K562 (cell line): Measurements from ENCODE around the gene PUM1. TPM values are rescaled to one million over a fixed set of nuclear protein-coding genes. Genes with fewer than 3 reads are reported as not detected.
A peak's percentile ranks its signal among the peaks of the same experiment; 100 is the strongest.

Source experiments
- CHD2 ChIP-seq: IDR thresholded peaks from 2 replicates; pipeline ENCODE4 v1.6.1; 2011; ENCODE audit warnings: low read depth, low read length
- CTBP1 ChIP-seq: fragments of 450-650 bp; IDR thresholded peaks from 2 replicates; pipeline ENCODE4 v1.6.1; 2016; ENCODE audit warnings: borderline replicate concordance
- ERF ChIP-seq: fragments of 450-650 bp; formaldehyde crosslinking; IDR thresholded peaks from 2 replicates; pipeline ENCODE4 v1.4.0; 2020; ENCODE audit warnings: mild to moderate bottlenecking, mixed read lengths
- FOXM1 ChIP-seq, 2 experiments: fragments of 450-650 bp in 1 of 2; sonication (generic) in 1 of 2; formaldehyde crosslinking in 1 of 2; IDR thresholded peaks; 2 replicates each; pipeline versions ENCODE4 v1.6.1 to v1.9.0; 2017 to 2022; ENCODE audit warnings: low read depth in 2 of 2, mild to moderate bottlenecking in 2 of 2, missing genetic modification reagents in 1 of 2, moderate library complexity in 1 of 2
- GABPB2 ChIP-seq: fragments of 250-450 bp; sonication (Bioruptor Pico); conservative IDR thresholded peaks from 2 replicates; pipeline ENCODE4 v1.5.1; 2021; ENCODE audit warnings: mild to moderate bottlenecking
- HIVEP1 ChIP-seq: fragments of 250-450 bp; sonication (Bioruptor Pico); IDR thresholded peaks from 2 replicates; pipeline ENCODE4 v1.4.0; 2020; ENCODE audit warnings: mild to moderate bottlenecking
- IFI16 ChIP-seq: fragments of 250-450 bp; sonication (Bioruptor Pico); IDR thresholded peaks from 2 replicates; pipeline ENCODE4 v2.1.2; 2022; ENCODE audit warnings: mild to moderate bottlenecking, inconsistent platforms
- KHSRP ChIP-seq: fragments of 450-650 bp; IDR thresholded peaks from 2 replicates; pipeline ENCODE4 v1.6.1; 2017
- NFIC ChIP-seq: fragments of 450-650 bp; IDR thresholded peaks from 2 replicates; pipeline ENCODE4 v1.6.1; 2017; ENCODE audit warnings: mild to moderate bottlenecking, inconsistent platforms
- NFRKB ChIP-seq: fragments of 450-650 bp; IDR thresholded peaks from 2 replicates; pipeline ENCODE4 v1.6.1; 2016; ENCODE audit warnings: low read depth
- PHF20 ChIP-seq: fragments of 450-650 bp; IDR thresholded peaks from 2 replicates; pipeline ENCODE4 v1.6.1; 2018; ENCODE audit not compliant: partially characterized antibody
- RAD51 ChIP-seq: fragments of 450-650 bp; IDR thresholded peaks from 2 replicates; pipeline ENCODE4 v1.7.1; 2016; ENCODE audit warnings: low read depth, mild to moderate bottlenecking, borderline replicate concordance
- RBM15 ChIP-seq: fragments of 200-400 bp; formaldehyde crosslinking; IDR thresholded peaks from 2 replicates; pipeline ENCODE4 v1.6.1; 2018; ENCODE audit warnings: mild to moderate bottlenecking, low read length, moderate library complexity; ENCODE audit not compliant: insufficient read depth
- RHOXF2B ChIP-seq: fragments of 250-450 bp; sonication (Bioruptor Pico); conservative IDR thresholded peaks from 2 replicates; pipeline ENCODE4 v1.5.1; 2021
- SMAD3 ChIP-seq: fragments of 450-650 bp; formaldehyde crosslinking; conservative IDR thresholded peaks from 2 replicates; pipeline ENCODE4 v1.4.0; 2020; ENCODE audit warnings: mild to moderate bottlenecking
- SOX6 ChIP-seq: fragments of 450-650 bp; IDR thresholded peaks from 2 replicates; pipeline ENCODE4 v1.6.1; 2014; ENCODE audit warnings: mild to moderate bottlenecking
- TEAD2 ChIP-seq: fragments of 450-650 bp; IDR thresholded peaks from 2 replicates; pipeline ENCODE4 v1.6.1; 2016; ENCODE audit warnings: missing genetic modification characterization, control low read depth, missing compliant biosample characterization
- XRCC3 ChIP-seq: fragments of 450-650 bp; IDR thresholded peaks from 2 replicates; pipeline ENCODE4 v1.6.1; 2017; ENCODE audit warnings: mild to moderate bottlenecking, moderate library complexity
- ZBTB17 ChIP-seq: fragments of 450-650 bp; formaldehyde crosslinking; IDR thresholded peaks from 2 replicates; pipeline ENCODE4 v1.4.0; 2020; ENCODE audit warnings: mild to moderate bottlenecking
- ZFP1 ChIP-seq: fragments of 450-650 bp; formaldehyde crosslinking; IDR thresholded peaks from 2 replicates; pipeline ENCODE4 v1.4.0; 2020; ENCODE audit warnings: mild to moderate bottlenecking, mixed read lengths
- ZKSCAN8 ChIP-seq: fragments of 200-800 bp; sonication (Bioruptor generic); IDR thresholded peaks from 2 replicates; pipeline ENCODE4 v1.6.1; 2016; ENCODE audit warnings: missing genetic modification characterization, missing compliant biosample characterization
- ZNF239 ChIP-seq: fragments of 250-450 bp; sonication (Bioruptor Pico); IDR thresholded peaks from 2 replicates; pipeline ENCODE4 v1.4.0; 2020; ENCODE audit warnings: mild to moderate bottlenecking
- ZNF311 ChIP-seq: fragments of 250-450 bp; sonication (Bioruptor Pico); IDR thresholded peaks from 2 replicates; pipeline ENCODE4 v1.4.0; 2020; ENCODE audit warnings: mild to moderate bottlenecking, moderate library complexity
- ZNF324 ChIP-seq: fragments of 250-450 bp; sonication (Bioruptor Pico); IDR thresholded peaks from 2 replicates; pipeline ENCODE4 v1.4.0; 2020; ENCODE audit warnings: mild to moderate bottlenecking
- ZNF41 ChIP-seq: fragments of 250-450 bp; sonication (Bioruptor Pico); conservative IDR thresholded peaks from 2 replicates; pipeline ENCODE4 v1.4.0; 2020; ENCODE audit warnings: mild to moderate bottlenecking
- ZNF444 ChIP-seq: fragments of 250-450 bp; sonication (Bioruptor Pico); IDR thresholded peaks from 2 replicates; pipeline ENCODE4 v1.4.0; 2020; ENCODE audit warnings: mild to moderate bottlenecking, moderate library complexity
- ZNF589 ChIP-seq: fragments of 200-800 bp; sonication (Bioruptor generic); IDR thresholded peaks from 2 replicates; pipeline ENCODE4 v1.6.1; 2016; ENCODE audit warnings: low read depth, missing genetic modification characterization, missing compliant biosample characterization
- ZNF668 ChIP-seq: fragments of 250-450 bp; sonication (Bioruptor Pico); IDR thresholded peaks from 2 replicates; pipeline ENCODE4 v1.8.0; 2022; ENCODE audit warnings: mild to moderate bottlenecking, inconsistent platforms
- ZNF707 ChIP-seq: fragments of 250-450 bp; sonication (Bioruptor Pico); conservative IDR thresholded peaks from 2 replicates; pipeline ENCODE4 v1.8.0; 2022; ENCODE audit warnings: inconsistent platforms, mild to moderate bottlenecking, moderate library complexity
- polyA plus RNA-seq, 8 experiments: library from polyadenylated mRNA; depleted of rRNA in 4 of 8; stranded (reverse) in 5 of 8; unstranded in 3 of 8; fragments of >200 nt; fragmentation: Nextera tagmentation in 2 of 8; fragmentation: Illumina TruSeq in 1 of 8; extraction: Ambion mirVana in 2 of 8; extraction: Trizol in 1 of 8; gene quantifications; 2 replicates each; pipeline versions ENCODE4 v1.2.1 to v1.2.3, GENCODE V29; 2011 to 2014; ENCODE audit warnings: inconsistent platforms in 1 of 8, missing spikeins in 1 of 8
- total RNA-seq, 7 experiments: library from RNA; depleted of rRNA in 6 of 7; stranded (reverse); fragments of >200 nt in 6 of 7; fragmentation: Illumina TruSeq in 2 of 7; extraction: Trizol in 2 of 7; gene quantifications; 2 replicates each; pipeline versions ENCODE4 v1.2.1 to v1.2.3, GENCODE V29; 2011 to 2021; ENCODE audit warnings: low replicate concordance in 1 of 7
- TF ChIP-seq, protein P1 (sequence below): fragments of 450-650 bp; formaldehyde crosslinking; IDR thresholded peaks from 2 replicates; pipeline ENCODE4 v1.4.0; 2020; ENCODE audit warnings: mild to moderate bottlenecking, moderate library complexity
- TF ChIP-seq, protein P2 (sequence below): fragments of 450-650 bp; conservative IDR thresholded peaks from 2 replicates; pipeline ENCODE4 v1.6.1; 2016; ENCODE audit warnings: missing genetic modification characterization, low read depth, mild to moderate bottlenecking, control low read depth, missing compliant biosample characterization

Gene PUM1
- total and polyA plus RNA-seq, 9 of the 15 experiments (the other 6 are each of a cell fraction or from before 2014, with no cell fraction given), result 37.7 to 104 (median 55.7) TPM

DNA sequence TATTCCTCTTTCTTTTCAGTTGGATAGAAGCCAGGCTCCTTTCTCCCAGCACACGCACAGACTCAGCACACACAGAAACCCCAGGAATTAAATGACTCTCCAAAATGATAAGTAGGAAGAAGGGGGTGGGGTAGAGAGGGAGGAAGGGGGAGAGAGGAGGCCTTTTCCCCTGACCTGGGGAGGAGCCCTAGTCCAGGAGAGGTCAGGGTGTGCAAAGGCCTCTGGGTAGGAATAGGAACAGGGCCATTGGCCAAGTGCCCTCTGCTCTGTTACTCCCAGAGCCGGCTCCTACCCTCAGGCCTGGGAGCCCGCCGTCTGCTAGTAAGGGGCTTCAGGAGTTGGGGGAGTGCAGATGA is 35.6 kb upstream of the PUM1 start (continued):
- peak; percentile 72 for TF ChIP-seq ZFP1
- peak; percentile 49; the same call in 1 of the 2 replicates for TF ChIP-seq ZBTB17 (CRISPR knock-in tag)
- 0 out of 2 replicates have a peak, but pooled peaks have one; percentile 35 for TF ChIP-seq ZNF311 (CRISPR knock-in tag)
- 0 out of 2 replicates have a peak, but pooled peaks have one; percentile 3 for TF ChIP-seq FOXM1 (IDR thresholded peaks at IDR 0.05; ENCODE audit: low read depth)
- TF ChIP-seq FOXM1 (CRISPR knock-in tag; IDR thresholded peaks at IDR 0.05; ENCODE audit: low read depth), result no peak
- no peak for TF ChIP-seq ERF (CRISPR knock-in tag)
- no peak for TF ChIP-seq CHD2
- TF ChIP-seq NFIC, result peak; percentile 88
- no peak for TF ChIP-seq RBM15
- no peak for TF ChIP-seq CTBP1
- TF ChIP-seq ZNF668 (CRISPR knock-in tag), result peak; percentile 92
- TF ChIP-seq RHOXF2B (CRISPR knock-in tag), result 0 out of 2 replicates have a peak, but pooled peaks have one; percentile 17
- 0 out of 2 replicates have a peak, but pooled peaks have one; percentile 28 for TF ChIP-seq ZNF324 (CRISPR knock-in tag)
- TF ChIP-seq ZNF589 (CRISPR knock-in tag), result peak; percentile 82; the same call in 1 of the 2 replicates
- TF ChIP-seq PHF20, result peak; percentile 21
- TF ChIP-seq TEAD2 (tag), result peak; percentile 57; the same call in 1 of the 2 replicates
- peak; percentile 68; the same call in 1 of the 2 replicates for TF ChIP-seq ZNF444
- 0 out of 2 replicates have a peak, but pooled peaks have one; percentile 65 for TF ChIP-seq SMAD3 (CRISPR knock-in tag)
- peak; percentile 77; the same call in 1 of the 2 replicates for TF ChIP-seq HIVEP1
- TF ChIP-seq ZNF707 (CRISPR knock-in tag), result peak; percentile 55; the same call in 1 of the 2 replicates
- TF ChIP-seq GABPB2, result no peak
- TF ChIP-seq ZNF239, result peak; percentile 17; the same call in 1 of the 2 replicates
- TF ChIP-seq IFI16, result peak; percentile 44; the same call in 1 of the 2 replicates
- TF ChIP-seq SOX6, result no peak
- no peak for TF ChIP-seq KHSRP
- 0 out of 2 replicates have a peak, but pooled peaks have one; percentile 32 for TF ChIP-seq ZKSCAN8
- TF ChIP-seq RAD51, result no peak
- peak; percentile 58; the same call in 1 of the 2 replicates for TF ChIP-seq NFRKB
- TF ChIP-seq, protein P1, sequence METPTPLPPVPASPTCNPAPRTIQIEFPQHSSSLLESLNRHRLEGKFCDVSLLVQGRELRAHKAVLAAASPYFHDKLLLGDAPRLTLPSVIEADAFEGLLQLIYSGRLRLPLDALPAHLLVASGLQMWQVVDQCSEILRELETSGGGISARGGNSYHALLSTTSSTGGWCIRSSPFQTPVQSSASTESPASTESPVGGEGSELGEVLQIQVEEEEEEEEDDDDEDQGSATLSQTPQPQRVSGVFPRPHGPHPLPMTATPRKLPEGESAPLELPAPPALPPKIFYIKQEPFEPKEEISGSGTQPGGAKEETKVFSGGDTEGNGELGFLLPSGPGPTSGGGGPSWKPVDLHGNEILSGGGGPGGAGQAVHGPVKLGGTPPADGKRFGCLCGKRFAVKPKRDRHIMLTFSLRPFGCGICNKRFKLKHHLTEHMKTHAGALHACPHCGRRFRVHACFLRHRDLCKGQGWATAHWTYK, result peak; percentile 59; the same call in 1 of the 2 replicates
- 0 out of 2 replicates have a peak, but pooled peaks have one; percentile 76 for TF ChIP-seq ZNF41
- no peak for TF ChIP-seq XRCC3
- TF ChIP-seq, protein P2, sequence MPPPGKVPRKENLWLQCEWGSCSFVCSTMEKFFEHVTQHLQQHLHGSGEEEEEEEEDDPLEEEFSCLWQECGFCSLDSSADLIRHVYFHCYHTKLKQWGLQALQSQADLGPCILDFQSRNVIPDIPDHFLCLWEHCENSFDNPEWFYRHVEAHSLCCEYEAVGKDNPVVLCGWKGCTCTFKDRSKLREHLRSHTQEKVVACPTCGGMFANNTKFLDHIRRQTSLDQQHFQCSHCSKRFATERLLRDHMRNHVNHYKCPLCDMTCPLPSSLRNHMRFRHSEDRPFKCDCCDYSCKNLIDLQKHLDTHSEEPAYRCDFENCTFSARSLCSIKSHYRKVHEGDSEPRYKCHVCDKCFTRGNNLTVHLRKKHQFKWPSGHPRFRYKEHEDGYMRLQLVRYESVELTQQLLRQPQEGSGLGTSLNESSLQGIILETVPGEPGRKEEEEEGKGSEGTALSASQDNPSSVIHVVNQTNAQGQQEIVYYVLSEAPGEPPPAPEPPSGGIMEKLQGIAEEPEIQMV (tag), result peak; percentile 59; the same call in 1 of the 2 replicates
